Endometrium (tissue), 2 donors: ENCODE measurements around the gene SNRNP70.

Experiments
- FAIRE-seq: peaks from 2 replicates; lab custom pipeline; 2012; peaks lifted over from hg19 to GRCh38; lab: Jason Lieb, UNC
- donor health status: control.
- donor health status: control.

SNRNP70 gene

GRCh38 chr19:49148044-49148682 lies 62.9 kb downstream of the SNRNP70 start:
- FAIRE-seq, result no peak

- FAIRE-seq, result peak; percentile 29
These were observed 63.8 kb downstream of the SNRNP70 start for GRCh38 chr19:49148784-49149651.

- no peak for FAIRE-seq
These were observed 64.4 kb downstream of the SNRNP70 start for GRCh38 chr19:49149652-49150105.

- no peak for FAIRE-seq
These were observed 65.1 kb downstream of the SNRNP70 start for GRCh38 chr19:49150106-49150943.

- no peak for FAIRE-seq
These were observed 65.6 kb downstream of the SNRNP70 start for GRCh38 chr19:49150944-49151243.

GRCh38 chr19:49151267-49152118 lies 66.2 kb downstream of the SNRNP70 start:
- no peak for FAIRE-seq

GRCh38 chr19:49152119-49152550 lies 66.9 kb downstream of the SNRNP70 start:
- no peak for FAIRE-seq

- FAIRE-seq, result no peak
These were observed 68.0 kb downstream of the SNRNP70 start for GRCh38 chr19:49153167-49153809.

- no peak for FAIRE-seq
These were observed 69.0 kb downstream of the SNRNP70 start for GRCh38 chr19:49154279-49154678.

- no peak for FAIRE-seq
These were observed 70.0 kb downstream of the SNRNP70 start, which contains the start of gene HRC for GRCh38 chr19:49155005-49155819. Gene HRC, minus strand, starts transcription at chr19:49155396. Its CDS starts 159 bp downstream, at chr19:49155237.

GRCh38 chr19:49155820-49156346 lies 70.6 kb downstream of the SNRNP70 start:
- no peak for FAIRE-seq

GRCh38 chr19:49157445-49158224 lies 72.4 kb downstream of the SNRNP70 start, which contains the start of gene TRPM4:
Gene TRPM4, plus strand, starts transcription at chr19:49157792. Its CDS starts 75 bp downstream, at chr19:49157867.
- no peak for FAIRE-seq
